HEK293 (cell line): ENCODE measurements around the gene LGI1.

Experiments
- CTCF ChIA-PET: fragments of 350-600 bp; formaldehyde crosslinking; extraction: SDS; loops from one replicate; lab custom pipeline; 2021; ENCODE audit warnings: antibody characterized with exemption; lab: Yijun Ruan, JAX
- POLR2A ChIA-PET: fragments of 300-600 bp; formaldehyde crosslinking; extraction: SDS; loops from one replicate; lab custom pipeline; 2020; ENCODE audit warnings: antibody characterized with exemption, inconsistent platforms; lab: Yijun Ruan, JAX
- H3K27ac ChIP-seq: fragments of 200-500 bp; sonication (Bioruptor generic); 2 replicates; pipeline ENCODE4 v1.5.1; 2014; ENCODE audit warnings: low read depth, low read length, control low read depth, inconsistent platforms; ENCODE audit errors: extremely low read depth
- H3K36me3 ChIP-seq, 2 experiments: fragments of 200-500 bp in 1 of 2; sonication (Bioruptor generic) in 1 of 2; 1 replicate in 1 of 2; 2 replicates in 1 of 2; pipeline ENCODE4 v1.5.1; 2014 to 2017; ENCODE audit warnings: inconsistent platforms in 2 of 2, low read length in 2 of 2; ENCODE audit not compliant: control insufficient read depth in 2 of 2, insufficient read depth in 1 of 2
- H3K4me1 ChIP-seq: fragments of 200-500 bp; sonication (Bioruptor generic); 2 replicates; pipeline ENCODE4 v1.5.1; 2014; ENCODE audit warnings: mild to moderate bottlenecking, low read length, inconsistent platforms; ENCODE audit not compliant: control insufficient read depth, insufficient read depth
- H3K4me3 ChIP-seq: 2 replicates; pipeline ENCODE4 v1.5.1; 2011; ENCODE audit warnings: low read depth, mild to moderate bottlenecking, control low read depth, low read length, moderate library complexity
- H3K9me3 ChIP-seq: fragments of 200-500 bp; sonication (Bioruptor generic); 2 replicates; pipeline ENCODE4 v1.5.1; 2014; ENCODE audit warnings: low read depth, low read length, inconsistent platforms; ENCODE audit not compliant: control insufficient read depth, insufficient read depth
- BCL11B ChIP-seq: fragments of 450-650 bp; formaldehyde crosslinking; IDR thresholded peaks from 2 replicates; pipeline ENCODE4 v1.5.1; 2016; ENCODE audit warnings: low read depth, missing biosample characterization, missing genetic modification characterization
- GLI4 ChIP-seq: fragments of 450-650 bp; formaldehyde crosslinking; IDR thresholded peaks from 2 replicates; pipeline ENCODE4 v1.5.1; 2016; ENCODE audit warnings: missing biosample characterization, missing genetic modification characterization
- KLF7 ChIP-seq: fragments of 450-650 bp; formaldehyde crosslinking; IDR thresholded peaks from 2 replicates; pipeline ENCODE4 v1.5.1; 2016; ENCODE audit warnings: missing biosample characterization, missing genetic modification characterization, borderline replicate concordance
- MZF1 ChIP-seq: fragments of 450-650 bp; formaldehyde crosslinking; IDR thresholded peaks from 2 replicates; pipeline ENCODE4 v1.5.1; 2017; ENCODE audit warnings: missing biosample characterization, missing genetic modification characterization, borderline replicate concordance
- SCRT2 ChIP-seq: fragments of 450-650 bp; formaldehyde crosslinking; IDR thresholded peaks from 2 replicates; pipeline ENCODE4 v1.5.1; 2016; ENCODE audit warnings: missing biosample characterization, missing genetic modification characterization
- SETDB1 ChIP-seq: IDR thresholded peaks from one replicate; pipeline ENCODE4 v1.6.1; 2017; ENCODE audit warnings: mild to moderate bottlenecking, low read length, moderate library complexity, mixed read lengths; ENCODE audit not compliant: insufficient read length
- WT1 ChIP-seq: fragments of 450-650 bp; formaldehyde crosslinking; IDR thresholded peaks from 2 replicates; pipeline ENCODE4 v1.5.1; 2016; ENCODE audit warnings: missing biosample characterization, missing genetic modification characterization
- ZNF112 ChIP-seq: fragments of 450-650 bp; formaldehyde crosslinking; IDR thresholded peaks from 2 replicates; pipeline ENCODE4 v1.5.0; 2017; ENCODE audit warnings: missing biosample characterization, missing genetic modification characterization
- ZNF146 ChIP-seq: fragments of 450-650 bp; formaldehyde crosslinking; IDR thresholded peaks from 2 replicates; pipeline ENCODE4 v1.5.1; 2016; ENCODE audit warnings: missing biosample characterization, missing genetic modification characterization
- ZNF211 ChIP-seq: fragments of 450-650 bp; formaldehyde crosslinking; IDR thresholded peaks from 2 replicates; pipeline ENCODE4 v1.5.1; 2016; ENCODE audit warnings: low read depth, missing biosample characterization, missing genetic modification characterization
- ZNF266 ChIP-seq: fragments of 450-650 bp; formaldehyde crosslinking; IDR thresholded peaks from 2 replicates; pipeline ENCODE4 v1.5.1; 2016; ENCODE audit warnings: missing biosample characterization, missing genetic modification characterization, low read depth
- ZNF341 ChIP-seq: fragments of 450-650 bp; formaldehyde crosslinking; IDR thresholded peaks from 2 replicates; pipeline ENCODE4; 2016; ENCODE audit warnings: low read depth, missing biosample characterization, missing genetic modification characterization
- ZNF350 ChIP-seq: fragments of 450-650 bp; formaldehyde crosslinking; IDR thresholded peaks from 2 replicates; pipeline ENCODE4 v1.5.0; 2017; ENCODE audit warnings: missing biosample characterization, mild to moderate bottlenecking, missing genetic modification characterization
- ZNF394 ChIP-seq: fragments of 450-650 bp; formaldehyde crosslinking; IDR thresholded peaks from 2 replicates; pipeline ENCODE4 v1.5.1; 2016; ENCODE audit warnings: missing biosample characterization, missing genetic modification characterization, mild to moderate bottlenecking, moderate library complexity, borderline replicate concordance
- ZNF521 ChIP-seq: fragments of 450-650 bp; formaldehyde crosslinking; IDR thresholded peaks from 2 replicates; pipeline ENCODE4 v1.5.1; 2017; ENCODE audit warnings: missing biosample characterization, mild to moderate bottlenecking, missing genetic modification characterization
- ZNF544 ChIP-seq: fragments of 450-650 bp; formaldehyde crosslinking; IDR thresholded peaks from 2 replicates; pipeline ENCODE4 v1.5.0; 2017; ENCODE audit warnings: missing biosample characterization, missing genetic modification characterization
- ZNF658 ChIP-seq: fragments of 450-650 bp; formaldehyde crosslinking; IDR thresholded peaks from 2 replicates; pipeline ENCODE4; 2016; ENCODE audit warnings: missing biosample characterization, missing genetic modification characterization
- ZNF701 ChIP-seq: fragments of 450-650 bp; formaldehyde crosslinking; IDR thresholded peaks from 2 replicates; pipeline ENCODE4 v1.5.1; 2016; ENCODE audit warnings: missing biosample characterization, missing genetic modification characterization
- ZNF76 ChIP-seq: fragments of 450-650 bp; formaldehyde crosslinking; IDR thresholded peaks from 2 replicates; pipeline ENCODE4; 2016; ENCODE audit warnings: low read depth, missing biosample characterization, missing genetic modification characterization, borderline replicate concordance
- ZNF785 ChIP-seq: fragments of 450-650 bp; formaldehyde crosslinking; IDR thresholded peaks from 2 replicates; pipeline ENCODE4 v1.5.1; 2016; ENCODE audit warnings: missing biosample characterization, missing genetic modification characterization
- ZNF843 ChIP-seq: fragments of 450-650 bp; formaldehyde crosslinking; IDR thresholded peaks from 2 replicates; pipeline ENCODE4 v1.5.1; 2016; ENCODE audit warnings: missing biosample characterization, missing genetic modification characterization
- TF ChIP-seq, protein P1 (sequence below): fragments of 450-650 bp; formaldehyde crosslinking; IDR thresholded peaks from 2 replicates; pipeline ENCODE4 v1.5.1; 2016; ENCODE audit warnings: missing biosample characterization, missing genetic modification characterization
- TF ChIP-seq, protein P2 (sequence below): fragments of 450-650 bp; formaldehyde crosslinking; IDR thresholded peaks from 2 replicates; pipeline ENCODE4 v1.5.1; 2016; ENCODE audit warnings: missing biosample characterization, missing genetic modification characterization
- TF ChIP-seq, protein P3 (sequence below): fragments of 450-650 bp; formaldehyde crosslinking; IDR thresholded peaks from 2 replicates; pipeline ENCODE4 v1.5.1; 2017; ENCODE audit warnings: missing biosample characterization, mild to moderate bottlenecking, missing genetic modification characterization, moderate library complexity
- TF ChIP-seq, protein P4 (sequence below): fragments of 450-650 bp; formaldehyde crosslinking; IDR thresholded peaks from 2 replicates; pipeline ENCODE4 v1.5.1; 2016; ENCODE audit warnings: missing biosample characterization, missing genetic modification characterization
- TF ChIP-seq, protein P5 (sequence below): fragments of 450-650 bp; IDR thresholded peaks from 2 replicates; pipeline ENCODE4 v1.5.1; 2018; ENCODE audit warnings: missing biosample characterization, missing genetic modification characterization

LGI1 gene

DNA sequence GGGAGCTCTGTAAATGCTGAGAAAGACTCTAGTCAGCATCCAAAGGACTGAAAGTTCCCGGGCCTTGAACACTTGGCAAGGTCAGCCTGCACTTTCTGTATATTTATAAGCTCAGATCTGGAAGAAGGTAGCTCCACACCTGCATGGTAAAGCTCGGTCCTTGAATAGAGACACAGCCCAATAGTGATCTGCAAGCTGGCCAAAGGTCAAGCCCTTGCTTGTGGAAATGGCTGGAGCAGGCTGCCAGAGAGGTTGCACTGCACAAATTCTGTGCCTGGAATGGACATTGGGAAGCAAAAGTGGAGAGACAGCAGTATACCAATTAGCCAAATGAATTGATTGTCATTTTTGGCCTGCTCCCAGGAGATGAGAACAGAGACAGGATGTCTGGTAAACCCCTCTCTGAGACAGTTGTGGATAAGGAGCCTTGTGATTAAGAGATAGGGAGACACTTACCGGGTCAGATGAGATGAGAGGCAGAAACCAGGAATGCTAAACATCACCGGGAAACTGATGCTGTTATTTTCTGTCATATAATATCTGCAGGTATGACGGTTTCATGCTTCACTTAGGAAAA is 47.3 kb upstream of the LGI1 start:
- Histone ChIP-seq H3K36me3 (no peaks in the 10 kb centered on the region), H3K27ac (no peak overlapping the region), H3K4me3 (no peak overlapping the region), H3K4me1 (no peaks in the 10 kb centered on the region), H3K9me3 (no peaks in the 10 kb centered on the region)
- TF ChIP-seq SETDB1 (no peak), ZNF76 (no peak), WT1 (tag by site-specific recombination) (no peak), ZNF146 (tag by site-specific recombination) (no peak), ZNF211 (tag by site-specific recombination) (no peak), ZNF701 (tag by site-specific recombination) (no peak), ZNF521 (no peak), GLI4 (no peak), ZNF658 (no peak)
- TF ChIP-seq, protein P1, sequence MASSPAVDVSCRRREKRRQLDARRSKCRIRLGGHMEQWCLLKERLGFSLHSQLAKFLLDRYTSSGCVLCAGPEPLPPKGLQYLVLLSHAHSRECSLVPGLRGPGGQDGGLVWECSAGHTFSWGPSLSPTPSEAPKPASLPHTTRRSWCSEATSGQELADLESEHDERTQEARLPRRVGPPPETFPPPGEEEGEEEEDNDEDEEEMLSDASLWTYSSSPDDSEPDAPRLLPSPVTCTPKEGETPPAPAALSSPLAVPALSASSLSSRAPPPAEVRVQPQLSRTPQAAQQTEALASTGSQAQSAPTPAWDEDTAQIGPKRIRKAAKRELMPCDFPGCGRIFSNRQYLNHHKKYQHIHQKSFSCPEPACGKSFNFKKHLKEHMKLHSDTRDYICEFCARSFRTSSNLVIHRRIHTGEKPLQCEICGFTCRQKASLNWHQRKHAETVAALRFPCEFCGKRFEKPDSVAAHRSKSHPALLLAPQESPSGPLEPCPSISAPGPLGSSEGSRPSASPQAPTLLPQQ (tag by site-specific recombination), result no peak
- TF ChIP-seq, protein P2, sequence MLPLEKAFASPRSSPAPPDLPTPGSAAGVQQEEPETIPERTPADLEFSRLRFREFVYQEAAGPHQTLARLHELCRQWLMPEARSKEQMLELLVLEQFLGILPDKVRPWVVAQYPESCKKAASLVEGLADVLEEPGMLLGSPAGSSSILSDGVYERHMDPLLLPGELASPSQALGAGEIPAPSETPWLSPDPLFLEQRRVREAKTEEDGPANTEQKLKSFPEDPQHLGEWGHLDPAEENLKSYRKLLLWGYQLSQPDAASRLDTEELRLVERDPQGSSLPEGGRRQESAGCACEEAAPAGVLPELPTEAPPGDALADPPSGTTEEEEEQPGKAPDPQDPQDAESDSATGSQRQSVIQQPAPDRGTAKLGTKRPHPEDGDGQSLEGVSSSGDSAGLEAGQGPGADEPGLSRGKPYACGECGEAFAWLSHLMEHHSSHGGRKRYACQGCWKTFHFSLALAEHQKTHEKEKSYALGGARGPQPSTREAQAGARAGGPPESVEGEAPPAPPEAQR (tag by site-specific recombination), result no peak
- TF ChIP-seq, protein P3, sequence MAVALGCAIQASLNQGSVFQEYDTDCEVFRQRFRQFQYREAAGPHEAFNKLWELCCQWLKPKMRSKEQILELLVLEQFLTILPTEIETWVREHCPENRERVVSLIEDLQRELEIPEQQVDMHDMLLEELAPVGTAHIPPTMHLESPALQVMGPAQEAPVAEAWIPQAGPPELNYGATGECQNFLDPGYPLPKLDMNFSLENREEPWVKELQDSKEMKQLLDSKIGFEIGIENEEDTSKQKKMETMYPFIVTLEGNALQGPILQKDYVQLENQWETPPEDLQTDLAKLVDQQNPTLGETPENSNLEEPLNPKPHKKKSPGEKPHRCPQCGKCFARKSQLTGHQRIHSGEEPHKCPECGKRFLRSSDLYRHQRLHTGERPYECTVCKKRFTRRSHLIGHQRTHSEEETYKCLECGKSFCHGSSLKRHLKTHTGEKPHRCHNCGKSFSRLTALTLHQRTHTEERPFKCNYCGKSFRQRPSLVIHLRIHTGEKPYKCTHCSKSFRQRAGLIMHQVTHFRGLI (tag by site-specific recombination), result no peak
- TF ChIP-seq, protein P4, sequence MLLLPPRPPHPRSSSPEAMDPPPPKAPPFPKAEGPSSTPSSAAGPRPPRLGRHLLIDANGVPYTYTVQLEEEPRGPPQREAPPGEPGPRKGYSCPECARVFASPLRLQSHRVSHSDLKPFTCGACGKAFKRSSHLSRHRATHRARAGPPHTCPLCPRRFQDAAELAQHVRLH (tag by site-specific recombination), result no peak
- TF ChIP-seq, protein P5, sequence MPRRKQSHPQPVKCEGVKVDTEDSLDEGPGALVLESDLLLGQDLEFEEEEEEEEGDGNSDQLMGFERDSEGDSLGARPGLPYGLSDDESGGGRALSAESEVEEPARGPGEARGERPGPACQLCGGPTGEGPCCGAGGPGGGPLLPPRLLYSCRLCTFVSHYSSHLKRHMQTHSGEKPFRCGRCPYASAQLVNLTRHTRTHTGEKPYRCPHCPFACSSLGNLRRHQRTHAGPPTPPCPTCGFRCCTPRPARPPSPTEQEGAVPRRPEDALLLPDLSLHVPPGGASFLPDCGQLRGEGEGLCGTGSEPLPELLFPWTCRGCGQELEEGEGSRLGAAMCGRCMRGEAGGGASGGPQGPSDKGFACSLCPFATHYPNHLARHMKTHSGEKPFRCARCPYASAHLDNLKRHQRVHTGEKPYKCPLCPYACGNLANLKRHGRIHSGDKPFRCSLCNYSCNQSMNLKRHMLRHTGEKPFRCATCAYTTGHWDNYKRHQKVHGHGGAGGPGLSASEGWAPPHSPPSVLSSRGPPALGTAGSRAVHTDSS, result no peak
- ChIA-PET CTCF (interaction anchor here (0.9 to 2.3 kb wide), 3 partner anchors 12 to 158 kb away, joined by 3 to 7 read pairs (median 4); no protein-coding TSS in a partner anchor), POLR2A (interaction anchor here (0.9 kb wide), 1 partner anchor 10 kb away, joined by 3 read pairs; no protein-coding TSS in a partner anchor)

DNA sequence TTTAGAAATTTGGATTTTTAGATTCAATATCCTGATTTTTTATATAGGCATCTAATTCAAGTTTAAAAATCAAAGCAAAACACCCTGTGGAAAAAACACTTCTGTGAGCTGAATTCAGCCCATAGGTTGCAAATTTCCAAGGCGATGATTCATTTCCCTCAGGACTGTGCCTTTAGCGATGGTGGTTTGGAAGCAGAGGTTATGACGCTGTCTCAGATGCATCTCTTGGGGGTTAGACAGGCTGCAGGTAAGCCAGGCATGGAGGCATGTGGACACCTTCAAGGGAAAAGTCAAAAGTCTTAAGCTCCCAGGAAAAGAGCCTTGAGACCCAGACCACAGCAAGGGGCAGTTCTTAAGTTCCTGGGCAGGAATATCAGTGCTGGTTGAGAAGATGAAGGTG is 45.8 kb upstream of the LGI1 start:
- CTCF ChIA-PET, result interaction anchor here (0.6 to 1.1 kb wide), 2 partner anchors 101 to 148 kb away, joined by 3 read pairs; no protein-coding TSS in a partner anchor

More for the DNA sequence above, 45.8 kb upstream of the LGI1 start:
- Histone ChIP-seq H3K4me3 (no peak overlapping the region), H3K4me1 (no peaks in the 10 kb centered on the region), H3K27ac (no peak overlapping the region), H3K9me3 (no peaks in the 10 kb centered on the region)
- POLR2A ChIA-PET, result no interaction called here
- no peak for TF ChIP-seq ZNF112
- TF ChIP-seq MZF1 (tag by site-specific recombination), result no peak
- no peak for TF ChIP-seq ZNF394 (tag by site-specific recombination)
- TF ChIP-seq BCL11B (tag by site-specific recombination), result no peak
- no peak for TF ChIP-seq ZNF544 (tag by site-specific recombination)
- no peak for TF ChIP-seq ZNF266
- TF ChIP-seq ZNF843 (tag by site-specific recombination), result no peak
- TF ChIP-seq KLF7 (tag by site-specific recombination), result no peak
- TF ChIP-seq ZNF785 (tag by site-specific recombination), result no peak
- no peak for TF ChIP-seq ZNF341 (tag by site-specific recombination)
- no peak for TF ChIP-seq ZNF350 (tag by site-specific recombination)
- TF ChIP-seq SCRT2 (tag by site-specific recombination), result no peak
- TF ChIP-seq, all 188 proteins: peak for 0
- no peaks in the 10 kb centered on the region for H3K36me3 ChIP-seq
